ENCODE measurements around the gene EHHADH. TPM values are rescaled to one million over a fixed set of nuclear protein-coding genes. Genes with fewer than 3 reads are reported as not detected.

The EHHADH gene
- total and polyA plus RNA-seq, 4 donors: 44.3 to 378 (median 94.9) TPM

- Histone ChIP-seq H3K27ac (ENCODE audit: low read depth in 1 of 2, low read length in 2 of 2) (no peak overlapping the region), H3K4me1 (ENCODE audit: control insufficient read depth in 4 of 4, insufficient read depth in 4 of 4, low read length in 3 of 4) (peaks cover 0 to 12% (median 4%) of the 10 kb centered on the region in 4 donors), H3K9me3 (ENCODE audit: control insufficient read depth in 4 of 4, low read length in 3 of 4) (no peaks in the 10 kb centered on the region), H3K9ac (ENCODE audit: low read depth in 1 of 2, low read length in 2 of 2) (no peak overlapping the region), H3K36me3 (ENCODE audit: control insufficient read depth in 4 of 4, insufficient read depth in 3 of 4, low read depth in 1 of 4, low read length in 3 of 4) (peaks cover 6 to 35% (median 25%) of the 10 kb centered on the region in 4 donors), H3K4me3 (ENCODE audit: low read depth in 1 of 3, low read length in 3 of 3) (no peak overlapping the region), H3K27me3 (ENCODE audit: control insufficient read depth in 4 of 4, insufficient read depth in 4 of 4, low read length in 3 of 4) (no peaks in the 10 kb centered on the region)
- DNase-seq (ENCODE audit: low spot score): no peak
- TF ChIP-seq FOXA2 (IDR thresholded peaks at IDR 0.05) (no peak), YY1 (IDR thresholded peaks at IDR 0.05) (no peak), TAF1 (conservative IDR thresholded peaks at IDR 0.05) (no peak), RAD21 (IDR thresholded peaks at IDR 0.05) (no peak), EGR1 (IDR thresholded peaks at IDR 0.05; ENCODE audit: low read depth in 2 of 2) (no peak), NR2F2 (IDR thresholded peaks at IDR 0.05) (no peak), GABPA (IDR thresholded peaks at IDR 0.05 in 1 of 2, conservative IDR thresholded peaks at IDR 0.05 in 1 of 2) (no peak), SP1 (IDR thresholded peaks at IDR 0.05) (no peak), REST (IDR thresholded peaks at IDR 0.05) (no peak), ATF3 (IDR thresholded peaks at IDR 0.05) (no peak), RXRA (IDR thresholded peaks at IDR 0.05) (no peak), HNF4G (IDR thresholded peaks at IDR 0.05) (no peak), CTCF (IDR thresholded peaks at IDR 0.05; ENCODE audit: low read depth, low read length, missing input control) (no peak), FOXA1 (IDR thresholded peaks at IDR 0.05) (no peak), MAX (IDR thresholded peaks at IDR 0.05) (no peak), JUND (IDR thresholded peaks at IDR 0.05) (no peak), HNF4A (conservative IDR thresholded peaks at IDR 0.05) (no peak)
- TF ChIP-seq, protein P1, sequence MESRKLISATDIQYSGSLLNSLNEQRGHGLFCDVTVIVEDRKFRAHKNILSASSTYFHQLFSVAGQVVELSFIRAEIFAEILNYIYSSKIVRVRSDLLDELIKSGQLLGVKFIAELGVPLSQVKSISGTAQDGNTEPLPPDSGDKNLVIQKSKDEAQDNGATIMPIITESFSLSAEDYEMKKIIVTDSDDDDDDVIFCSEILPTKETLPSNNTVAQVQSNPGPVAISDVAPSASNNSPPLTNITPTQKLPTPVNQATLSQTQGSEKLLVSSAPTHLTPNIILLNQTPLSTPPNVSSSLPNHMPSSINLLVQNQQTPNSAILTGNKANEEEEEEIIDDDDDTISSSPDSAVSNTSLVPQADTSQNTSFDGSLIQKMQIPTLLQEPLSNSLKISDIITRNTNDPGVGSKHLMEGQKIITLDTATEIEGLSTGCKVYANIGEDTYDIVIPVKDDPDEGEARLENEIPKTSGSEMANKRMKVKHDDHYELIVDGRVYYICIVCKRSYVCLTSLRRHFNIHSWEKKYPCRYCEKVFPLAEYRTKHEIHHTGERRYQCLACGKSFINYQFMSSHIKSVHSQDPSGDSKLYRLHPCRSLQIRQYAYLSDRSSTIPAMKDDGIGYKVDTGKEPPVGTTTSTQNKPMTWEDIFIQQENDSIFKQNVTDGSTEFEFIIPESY (IDR thresholded peaks at IDR 0.05): no peak
- WGBS: 89% methylated on average over 6 of the region's 6 CpGs
Measured at GRCh38 chr3:185207931-185208746, 45.7 kb downstream of the EHHADH start.
